Lung (tissue), 12 donors: ENCODE measurements around the gene XPNPEP2. TPM values are rescaled to one million over a fixed set of nuclear protein-coding genes. Genes with fewer than 3 reads are reported as not detected.

Experiments
- ATAC-seq: fragments of 200-7000 bp; cut with Tn5 transposase; one replicate; pipeline ENCODE4 v1.9.1; 2020; ENCODE audit warnings: moderate number of reproducible peaks; ENCODE audit not compliant: insufficient read depth, low FRiP score
- DNase-seq, 3 donors: peaks; one replicate each; pipeline ENCODE4 v3.0.0-alpha.2; 2013 to 2017
- H3K27ac ChIP-seq, 2 donors: one replicate each; pipeline ENCODE4 v1.5.1; 2013; ENCODE audit warnings: mild to moderate bottlenecking in 2 of 2, moderate library complexity in 2 of 2, control low read depth in 1 of 2, inconsistent platforms in 1 of 2, low read depth in 1 of 2, low read length in 1 of 2
- H3K27me3 ChIP-seq, 3 donors: one replicate each; pipeline ENCODE4 v1.5.1; 2013; ENCODE audit warnings: low read length in 2 of 3; ENCODE audit not compliant: control insufficient read depth in 3 of 3, insufficient read depth in 3 of 3
- H3K36me3 ChIP-seq, 4 donors: one replicate each; pipeline ENCODE4 v1.5.1; 2013; ENCODE audit warnings: low read length in 4 of 4, mild to moderate bottlenecking in 1 of 4, moderate library complexity in 1 of 4; ENCODE audit not compliant: control insufficient read depth in 4 of 4, insufficient read depth in 4 of 4
- H3K4me1 ChIP-seq, 5 donors: one replicate each; pipeline ENCODE4 v1.5.1; 2013; ENCODE audit warnings: low read length in 5 of 5, mild to moderate bottlenecking in 2 of 5, moderate library complexity in 1 of 5; ENCODE audit not compliant: control insufficient read depth in 5 of 5, insufficient read depth in 5 of 5
- H3K4me3 ChIP-seq: one replicate; pipeline ENCODE4 v1.5.1; 2013; ENCODE audit warnings: mild to moderate bottlenecking, control low read depth, moderate library complexity
- H3K9ac ChIP-seq, 2 donors: one replicate each; pipeline ENCODE4 v1.5.1; 2013; ENCODE audit warnings: low read length in 2 of 2, control low read depth in 1 of 2; ENCODE audit not compliant: insufficient read depth in 1 of 2
- H3K9me3 ChIP-seq, 4 donors: one replicate each; pipeline ENCODE4 v1.5.1; 2013; ENCODE audit warnings: low read length in 3 of 4, mild to moderate bottlenecking in 1 of 4, moderate library complexity in 1 of 4; ENCODE audit not compliant: control insufficient read depth in 4 of 4, insufficient read depth in 3 of 4
- CTCF ChIP-seq: IDR thresholded peaks from 2 replicates; pipeline ENCODE4 v1.5.1; 2012; ENCODE audit warnings: mild to moderate bottlenecking; ENCODE audit errors: control extremely low read depth, extremely low read depth
- WGBS, 2 donors: extraction: QIAGEN DNeasy Blood & Tissue Kit; methylation state at CpG; one replicate each; pipeline ENCODE4 v1.1.7; 2013; 5-methylcytosine and 5-hydroxymethylcytosine counted together
- polyA plus RNA-seq, 2 donors: library from polyadenylated mRNA; stranded (reverse); fragments of 200-250 nt; gene quantifications; one replicate each; pipeline ENCODE4 v1.2.1, GENCODE V29; 2013
- total RNA-seq, 2 donors: library from RNA; depleted of rRNA in 1 of 2; stranded (reverse); fragments of >200 nt in 1 of 2; gene quantifications; one replicate each; pipeline ENCODE4 v1.2.1, GENCODE V29; 2014 to 2021
- donor health status: control.
- donor health status: control.
- donor health status: Bipolar disorder and iron deficiency.
- donor health status: healthy.
- donor health status: DM: yes; HTN: yes; CAD: no.

Gene XPNPEP2
- total and polyA plus RNA-seq, 4 donors: 0.61 to 2.1 (median 1.3) TPM

- no peak overlapping the region for H3K4me3 ChIP-seq
- H3K4me1 ChIP-seq: no peaks in the 10 kb centered on the region
- no peaks in the 10 kb centered on the region for H3K36me3 ChIP-seq
- no peaks in the 10 kb centered on the region for H3K27me3 ChIP-seq
- WGBS, 2 donors: 36 to 79% methylated on average over 7 of the region's 7 CpGs
- H3K9me3 ChIP-seq: peaks cover 0 to 4% (median 0%) of the 10 kb centered on the region in 4 donors
- no peak overlapping the region for H3K27ac ChIP-seq
- no peak for TF ChIP-seq CTCF
- ATAC-seq (no peak), DNase-seq (no peak)
- no peak overlapping the region for H3K9ac ChIP-seq
Measured at GRCh38 chrX:129784371-129784770, 45.6 kb downstream of the XPNPEP2 start.

- TF ChIP-seq CTCF: no peak
- no peaks in the 10 kb centered on the region for H3K36me3 ChIP-seq
- H3K9ac ChIP-seq: no peak overlapping the region
- H3K4me1 ChIP-seq: no peaks in the 10 kb centered on the region
- no peaks in the 10 kb centered on the region for H3K27me3 ChIP-seq
- no peak overlapping the region for H3K4me3 ChIP-seq
- DNase-seq (no peak), ATAC-seq (no peak)
- no peak overlapping the region for H3K27ac ChIP-seq
- WGBS, 2 donors: 32 to 58% methylated on average over 10 to 11 of the region's 11 CpGs
- H3K9me3 ChIP-seq: peaks cover 0 to 4% (median 0%) of the 10 kb centered on the region in 4 donors
Measured at GRCh38 chrX:129785160-129785947, 46.6 kb downstream of the XPNPEP2 start.

- Histone ChIP-seq H3K36me3 (no peaks in the 10 kb centered on the region), H3K4me1 (no peaks in the 10 kb centered on the region), H3K4me3 (no peak overlapping the region), H3K27ac (no peak overlapping the region), H3K9me3 (peaks cover 0 to 4% (median 0%) of the 10 kb centered on the region in 4 donors), H3K9ac (no peak overlapping the region), H3K27me3 (no peaks in the 10 kb centered on the region)
- ATAC-seq: no peak
- DNase-seq: no peak
- WGBS, 2 donors: 18 to 25% methylated on average over 3 of the region's 3 CpGs
- TF ChIP-seq CTCF: no peak
Measured at GRCh38 chrX:129786210-129786651, 47.5 kb downstream of the XPNPEP2 start.
